GM12878 (cell line): ENCODE results near the gene CYSRT1. TPM values are rescaled to one million over a fixed set of nuclear protein-coding genes. Genes with fewer than 3 reads are reported as not detected.
A peak's percentile ranks its signal among the peaks of the same experiment; 100 is the strongest.

ENCODE experiments used
- ATF7 ChIP-seq: fragments of 450-650 bp; IDR thresholded peaks from 2 replicates; pipeline ENCODE4 v1.6.1; 2016; ENCODE audit warnings: low read depth, mild to moderate bottlenecking
- BRCA1 ChIP-seq: IDR thresholded peaks from 2 replicates; pipeline ENCODE4 v1.6.1; 2011; ENCODE audit warnings: low read depth, low read length, improper control_type of control experiment
- CREM ChIP-seq: IDR thresholded peaks from 2 replicates; pipeline ENCODE4 v1.6.1; 2014; ENCODE audit warnings: antibody characterized with exemption, low read depth
- E2F4 ChIP-seq: IDR thresholded peaks from 2 replicates; pipeline ENCODE4 v1.6.1; 2012; ENCODE audit warnings: low read depth, low read length, improper control_type of control experiment
- EED ChIP-seq: sonication (generic); IDR thresholded peaks from 2 replicates; pipeline ENCODE4 v1.6.1; 2016; ENCODE audit warnings: antibody characterized with exemption, low read depth
- ELK1 ChIP-seq: IDR thresholded peaks from 2 replicates; pipeline ENCODE4 v1.6.1; 2012; ENCODE audit warnings: low read depth, low read length, improper control_type of control experiment
- LARP7 ChIP-seq: fragments of 450-650 bp; IDR thresholded peaks from 2 replicates; pipeline ENCODE4 v1.6.1; 2017; ENCODE audit warnings: mild to moderate bottlenecking
- MTA3 ChIP-seq: IDR thresholded peaks from 2 replicates; pipeline ENCODE4 v1.6.1; 2012; ENCODE audit warnings: low read length, inconsistent platforms, borderline replicate concordance
- NR2F1 ChIP-seq: fragments of 450-650 bp; conservative IDR thresholded peaks from 2 replicates; pipeline ENCODE4 v1.6.1; 2017; ENCODE audit warnings: mild to moderate bottlenecking
- RAD21 ChIP-seq: IDR thresholded peaks from 2 replicates; pipeline ENCODE4 v1.6.1; 2011; ENCODE audit warnings: mild to moderate bottlenecking, low read depth, low read length, moderate library complexity; ENCODE audit not compliant: insufficient read depth
- RBBP5 ChIP-seq: fragments of 200-600 bp; sonication (generic); conservative IDR thresholded peaks from 2 replicates; pipeline ENCODE4 v1.6.1; 2016
- RELA ChIP-seq: fragments of 450-650 bp; IDR thresholded peaks from 2 replicates; pipeline ENCODE4 v1.8.0; 2014; ENCODE audit warnings: borderline replicate concordance; ENCODE audit not compliant: partially characterized antibody
- SIN3A ChIP-seq: IDR thresholded peaks from 2 replicates; pipeline ENCODE4 v1.6.1; 2012; ENCODE audit warnings: low read depth, low read length, improper control_type of control experiment
- SKIL ChIP-seq: fragments of 450-650 bp; IDR thresholded peaks from 2 replicates; pipeline ENCODE4 v1.6.1; 2017; ENCODE audit warnings: mild to moderate bottlenecking, low read depth, inconsistent platforms; ENCODE audit not compliant: poor library complexity, severe bottlenecking
- SMC3 ChIP-seq: IDR thresholded peaks from 2 replicates; pipeline ENCODE4 v1.6.1; 2011; ENCODE audit warnings: low read length, improper control_type of control experiment, borderline replicate concordance
- USF2 ChIP-seq: IDR thresholded peaks from 2 replicates; pipeline ENCODE4 v1.6.1; 2011; ENCODE audit warnings: low read depth, low read length, improper control_type of control experiment, borderline replicate concordance
- ZNF207 ChIP-seq: fragments of 450-650 bp; IDR thresholded peaks from 2 replicates; pipeline ENCODE4 v1.6.1; 2014; ENCODE audit warnings: antibody characterized with exemption, mild to moderate bottlenecking, borderline replicate concordance
- polyA plus RNA-seq, 11 experiments: library from polyadenylated mRNA; depleted of rRNA in 4 of 11; unstranded in 6 of 11; stranded (reverse) in 5 of 11; fragments of >200 nt; fragmentation: Nextera tagmentation in 4 of 11; fragmentation: Illumina TruSeq in 1 of 11; extraction: Ambion mirVana in 4 of 11; extraction: Trizol in 1 of 11; gene quantifications; 1 replicate in 1 of 11; 2 replicates in 10 of 11; pipeline versions ENCODE4 v1.2.1 to v1.2.3, GENCODE V29; 2011 to 2016; ENCODE audit warnings: inconsistent platforms in 2 of 11, missing spikeins in 2 of 11, low read depth in 1 of 11
- total RNA-seq, 4 experiments: library from RNA; depleted of rRNA in 3 of 4; stranded (reverse); fragments of >200 nt in 3 of 4; fragmentation: Illumina TruSeq in 1 of 4; extraction: Trizol in 1 of 4; gene quantifications; 2 replicates each; pipeline versions ENCODE4 v1.2.1 to v1.2.3, GENCODE V29; 2013 to 2021
- TF ChIP-seq, protein P1 (sequence below): fragments of 450-650 bp; IDR thresholded peaks from 2 replicates; pipeline ENCODE4 v1.6.1; 2018; ENCODE audit warnings: borderline replicate concordance, mild to moderate bottlenecking; ENCODE audit not compliant: partially characterized antibody
- TF ChIP-seq, protein P2 (sequence below): IDR thresholded peaks from 2 replicates; pipeline ENCODE4 v1.6.1; 2012; ENCODE audit warnings: mild to moderate bottlenecking, low read depth, low read length

CYSRT1 gene
- total and polyA plus RNA-seq, 10 of the 15 experiments (the other 5 are each of a cell fraction or from before 2014, with no cell fraction given): 0.24 to 3.6 (median 0.97) TPM; not detected in 1

DNA sequence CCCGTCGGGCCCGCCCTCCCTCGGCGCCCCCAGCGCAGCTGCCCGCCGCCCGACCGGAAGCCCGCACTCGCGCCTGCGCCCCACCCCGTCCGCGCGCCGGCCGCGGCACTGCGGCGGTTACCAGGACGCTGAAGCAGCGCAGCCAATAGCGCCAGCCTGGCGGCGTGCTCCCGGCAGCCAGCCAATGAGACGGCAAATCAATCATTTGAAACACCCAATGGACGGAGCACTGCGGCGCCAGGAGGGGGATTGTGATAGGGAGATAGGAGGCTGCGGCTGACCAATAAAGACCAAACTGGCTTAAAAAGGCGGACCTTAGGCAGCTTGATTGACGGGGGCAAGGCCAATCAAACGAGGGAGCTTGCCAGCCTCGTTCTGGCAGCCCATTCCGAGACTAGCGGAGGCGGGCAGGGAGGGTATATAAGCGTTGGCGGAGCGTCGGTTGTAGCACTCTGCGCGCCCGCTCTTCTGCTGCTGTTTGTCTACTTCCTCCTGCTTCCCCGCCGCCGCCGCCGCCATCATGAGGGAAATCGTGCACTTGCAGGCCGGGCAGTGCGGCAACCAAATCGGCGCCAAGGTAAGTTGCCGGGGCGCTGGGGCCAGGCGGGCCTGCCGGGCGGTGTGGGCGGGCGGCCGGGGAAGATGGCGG is 16.0 kb downstream of the CYSRT1 start, which contains the start of gene TUBB4B (continued):
- TF ChIP-seq NR2F1 (peak; percentile 54), SMC3 (no peak), USF2 (no peak; the same call in 1 of the 2 replicates), ZNF207 (peak; percentile 84), RBBP5 (no peak), CREM (0 out of 2 replicates have a peak, but pooled peaks have one; percentile 52), LARP7 (peak; percentile 96), ATF7 (no peak), RELA (peak; percentile 67), BRCA1 (no peak), SKIL (peak; percentile 85), EED (no peak), MTA3 (no peak), E2F4 (peak; percentile 70; the same call in 1 of the 2 replicates), SIN3A (0 out of 2 replicates have a peak, but pooled peaks have one; percentile 30), ELK1 (no peak), RAD21 (no peak)
- TF ChIP-seq, protein P1, sequence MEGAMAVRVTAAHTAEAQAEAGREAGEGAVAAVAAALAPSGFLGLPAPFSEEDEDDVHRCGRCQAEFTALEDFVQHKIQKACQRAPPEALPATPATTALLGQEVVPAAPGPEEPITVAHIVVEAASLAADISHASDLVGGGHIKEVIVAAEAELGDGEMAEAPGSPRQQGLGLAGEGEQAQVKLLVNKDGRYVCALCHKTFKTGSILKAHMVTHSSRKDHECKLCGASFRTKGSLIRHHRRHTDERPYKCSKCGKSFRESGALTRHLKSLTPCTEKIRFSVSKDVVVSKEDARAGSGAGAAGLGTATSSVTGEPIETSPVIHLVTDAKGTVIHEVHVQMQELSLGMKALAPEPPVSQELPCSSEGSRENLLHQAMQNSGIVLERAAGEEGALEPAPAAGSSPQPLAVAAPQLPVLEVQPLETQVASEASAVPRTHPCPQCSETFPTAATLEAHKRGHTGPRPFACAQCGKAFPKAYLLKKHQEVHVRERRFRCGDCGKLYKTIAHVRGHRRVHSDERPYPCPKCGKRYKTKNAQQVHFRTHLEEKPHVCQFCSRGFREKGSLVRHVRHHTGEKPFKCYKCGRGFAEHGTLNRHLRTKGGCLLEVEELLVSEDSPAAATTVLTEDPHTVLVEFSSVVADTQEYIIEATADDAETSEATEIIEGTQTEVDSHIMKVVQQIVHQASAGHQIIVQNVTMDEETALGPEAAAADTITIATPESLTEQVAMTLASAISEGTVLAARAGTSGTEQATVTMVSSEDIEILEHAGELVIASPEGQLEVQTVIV: peak; percentile 37
- TF ChIP-seq, protein P2, sequence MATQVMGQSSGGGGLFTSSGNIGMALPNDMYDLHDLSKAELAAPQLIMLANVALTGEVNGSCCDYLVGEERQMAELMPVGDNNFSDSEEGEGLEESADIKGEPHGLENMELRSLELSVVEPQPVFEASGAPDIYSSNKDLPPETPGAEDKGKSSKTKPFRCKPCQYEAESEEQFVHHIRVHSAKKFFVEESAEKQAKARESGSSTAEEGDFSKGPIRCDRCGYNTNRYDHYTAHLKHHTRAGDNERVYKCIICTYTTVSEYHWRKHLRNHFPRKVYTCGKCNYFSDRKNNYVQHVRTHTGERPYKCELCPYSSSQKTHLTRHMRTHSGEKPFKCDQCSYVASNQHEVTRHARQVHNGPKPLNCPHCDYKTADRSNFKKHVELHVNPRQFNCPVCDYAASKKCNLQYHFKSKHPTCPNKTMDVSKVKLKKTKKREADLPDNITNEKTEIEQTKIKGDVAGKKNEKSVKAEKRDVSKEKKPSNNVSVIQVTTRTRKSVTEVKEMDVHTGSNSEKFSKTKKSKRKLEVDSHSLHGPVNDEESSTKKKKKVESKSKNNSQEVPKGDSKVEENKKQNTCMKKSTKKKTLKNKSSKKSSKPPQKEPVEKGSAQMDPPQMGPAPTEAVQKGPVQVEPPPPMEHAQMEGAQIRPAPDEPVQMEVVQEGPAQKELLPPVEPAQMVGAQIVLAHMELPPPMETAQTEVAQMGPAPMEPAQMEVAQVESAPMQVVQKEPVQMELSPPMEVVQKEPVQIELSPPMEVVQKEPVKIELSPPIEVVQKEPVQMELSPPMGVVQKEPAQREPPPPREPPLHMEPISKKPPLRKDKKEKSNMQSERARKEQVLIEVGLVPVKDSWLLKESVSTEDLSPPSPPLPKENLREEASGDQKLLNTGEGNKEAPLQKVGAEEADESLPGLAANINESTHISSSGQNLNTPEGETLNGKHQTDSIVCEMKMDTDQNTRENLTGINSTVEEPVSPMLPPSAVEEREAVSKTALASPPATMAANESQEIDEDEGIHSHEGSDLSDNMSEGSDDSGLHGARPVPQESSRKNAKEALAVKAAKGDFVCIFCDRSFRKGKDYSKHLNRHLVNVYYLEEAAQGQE: no peak; the same call in 1 of the 2 replicates
